Measurements from ENCODE around the gene ZMYND11. TPM values are rescaled to one million over a fixed set of nuclear protein-coding genes. Genes with fewer than 3 reads are reported as not detected.

ZMYND11 gene
- total RNA-seq, 1 donor from 2014 or later, result 41.6 TPM

DNA sequence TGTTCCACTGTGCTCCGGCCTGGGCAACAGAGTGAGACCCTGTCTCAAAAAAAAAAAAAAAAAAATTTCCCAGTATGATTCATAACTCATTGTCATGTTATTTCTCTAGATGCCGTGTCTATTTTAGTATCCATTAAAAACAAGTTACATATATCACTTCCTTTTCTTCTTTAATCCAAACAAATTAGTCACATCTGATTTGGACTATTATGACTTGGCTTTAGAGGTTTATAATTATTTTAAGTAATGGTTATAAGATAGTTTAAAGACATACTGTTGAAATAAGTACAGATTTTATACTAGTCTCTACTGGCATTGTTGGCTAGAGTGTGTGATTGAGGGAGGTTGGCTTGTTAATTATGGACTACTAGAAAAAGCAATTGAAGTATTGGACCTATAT lies 53.3 kb downstream of the ZMYND11 start:
- no peak for DNase-seq (ENCODE audit: low spot score)
- H3K27ac Mint-ChIP-seq (ENCODE audit: unreplicated experiment), result no peak overlapping the region
- H3K4me1 Mint-ChIP-seq (ENCODE audit: unreplicated experiment), result peaks cover under 1% of the 10 kb centered on the region
- TF ChIP-seq, protein P1, sequence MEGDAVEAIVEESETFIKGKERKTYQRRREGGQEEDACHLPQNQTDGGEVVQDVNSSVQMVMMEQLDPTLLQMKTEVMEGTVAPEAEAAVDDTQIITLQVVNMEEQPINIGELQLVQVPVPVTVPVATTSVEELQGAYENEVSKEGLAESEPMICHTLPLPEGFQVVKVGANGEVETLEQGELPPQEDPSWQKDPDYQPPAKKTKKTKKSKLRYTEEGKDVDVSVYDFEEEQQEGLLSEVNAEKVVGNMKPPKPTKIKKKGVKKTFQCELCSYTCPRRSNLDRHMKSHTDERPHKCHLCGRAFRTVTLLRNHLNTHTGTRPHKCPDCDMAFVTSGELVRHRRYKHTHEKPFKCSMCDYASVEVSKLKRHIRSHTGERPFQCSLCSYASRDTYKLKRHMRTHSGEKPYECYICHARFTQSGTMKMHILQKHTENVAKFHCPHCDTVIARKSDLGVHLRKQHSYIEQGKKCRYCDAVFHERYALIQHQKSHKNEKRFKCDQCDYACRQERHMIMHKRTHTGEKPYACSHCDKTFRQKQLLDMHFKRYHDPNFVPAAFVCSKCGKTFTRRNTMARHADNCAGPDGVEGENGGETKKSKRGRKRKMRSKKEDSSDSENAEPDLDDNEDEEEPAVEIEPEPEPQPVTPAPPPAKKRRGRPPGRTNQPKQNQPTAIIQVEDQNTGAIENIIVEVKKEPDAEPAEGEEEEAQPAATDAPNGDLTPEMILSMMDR (IDR thresholded peaks at IDR 0.05; ENCODE audit: unreplicated experiment), result no peak
- peaks cover 19% of the 10 kb centered on the region for H3K36me3 Mint-ChIP-seq (ENCODE audit: low read depth, unreplicated experiment)
- no peaks in the 10 kb centered on the region for H3K9me3 Mint-ChIP-seq (ENCODE audit: unreplicated experiment)
- H3K4me3 Mint-ChIP-seq (ENCODE audit: unreplicated experiment), result no peak overlapping the region
- no peaks in the 10 kb centered on the region for H3K27me3 Mint-ChIP-seq (ENCODE audit: unreplicated experiment)

DNA sequence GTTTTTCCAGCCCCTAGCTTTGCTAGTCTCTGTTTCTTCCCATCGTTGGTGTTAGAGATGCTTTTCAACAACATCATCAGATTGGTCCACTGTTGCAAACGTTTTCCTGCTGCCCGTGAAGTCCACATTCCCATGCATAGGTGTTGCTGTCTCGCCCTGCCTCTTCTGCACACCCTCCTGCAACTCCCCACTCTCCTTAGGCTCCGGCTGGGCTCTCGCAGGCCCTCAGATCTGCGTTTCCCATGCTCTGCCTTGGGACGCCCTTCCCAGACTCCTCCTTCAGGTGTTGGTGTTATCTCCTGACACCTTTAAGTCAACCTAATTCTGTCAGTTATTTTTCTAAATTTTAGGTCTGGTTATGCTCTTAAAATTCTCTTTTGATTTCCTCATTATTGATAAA lies 55.0 kb downstream of the ZMYND11 start:
- DNase-seq (ENCODE audit: low spot score), result no peak
- Mint-ChIP-seq H3K36me3 (ENCODE audit: low read depth, unreplicated experiment) (peaks cover 5% of the 10 kb centered on the region), H3K27me3 (ENCODE audit: unreplicated experiment) (no peaks in the 10 kb centered on the region), H3K4me1 (ENCODE audit: unreplicated experiment) (peaks cover 3% of the 10 kb centered on the region), H3K9me3 (ENCODE audit: unreplicated experiment) (no peaks in the 10 kb centered on the region), H3K4me3 (ENCODE audit: unreplicated experiment) (no peak overlapping the region), H3K27ac (ENCODE audit: unreplicated experiment) (no peak overlapping the region)
- TF ChIP-seq, protein P1 (IDR thresholded peaks at IDR 0.05; ENCODE audit: unreplicated experiment), result no peak

DNA sequence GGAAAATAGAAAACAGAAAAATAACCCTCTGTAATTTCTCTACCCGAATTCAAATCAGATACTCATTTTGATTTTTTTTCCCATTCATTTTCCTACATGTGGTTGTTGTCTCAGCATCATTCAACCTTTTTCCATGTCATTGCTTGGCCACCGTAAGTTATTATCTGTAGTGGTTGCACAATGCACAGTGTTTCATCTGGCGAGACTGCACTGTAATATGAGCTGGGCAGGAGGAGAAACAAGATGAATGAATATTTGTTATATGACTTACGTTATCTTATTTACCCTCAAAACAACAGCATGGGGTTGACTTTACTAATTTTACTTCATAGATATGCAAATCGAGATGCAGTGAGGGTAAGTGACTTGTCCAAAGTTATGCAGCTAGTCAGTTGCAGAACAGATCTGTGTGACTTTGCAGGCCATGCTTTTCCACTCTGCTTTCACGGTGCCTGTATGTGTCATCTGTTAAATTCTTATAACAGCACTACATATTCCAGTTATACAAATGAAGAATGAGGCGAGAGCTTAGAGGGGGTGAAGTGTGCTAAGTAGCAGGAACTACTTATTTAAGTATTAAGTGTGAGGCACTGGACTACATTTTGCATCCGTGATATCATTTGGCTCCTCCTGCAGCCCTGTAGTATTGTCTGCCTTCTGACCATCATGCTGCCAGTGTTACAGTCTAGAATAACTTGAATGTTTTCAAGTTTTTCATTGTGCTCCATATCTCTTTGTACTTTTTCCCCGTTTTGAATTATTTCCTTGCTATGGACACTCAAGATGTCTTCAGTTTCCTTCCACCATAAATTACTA lies 56.7 kb downstream of the ZMYND11 start:
- H3K27me3 Mint-ChIP-seq (ENCODE audit: unreplicated experiment), result no peaks in the 10 kb centered on the region
- DNase-seq (ENCODE audit: low spot score), result no peak
- H3K27ac Mint-ChIP-seq (ENCODE audit: unreplicated experiment), result no peak overlapping the region
- H3K4me1 Mint-ChIP-seq (ENCODE audit: unreplicated experiment), result peaks cover 3% of the 10 kb centered on the region
- H3K9me3 Mint-ChIP-seq (ENCODE audit: unreplicated experiment), result no peaks in the 10 kb centered on the region
- no peak overlapping the region for H3K4me3 Mint-ChIP-seq (ENCODE audit: unreplicated experiment)
- peaks cover 5% of the 10 kb centered on the region for H3K36me3 Mint-ChIP-seq (ENCODE audit: low read depth, unreplicated experiment)
- TF ChIP-seq, protein P1 (IDR thresholded peaks at IDR 0.05; ENCODE audit: unreplicated experiment), result no peak

DNA sequence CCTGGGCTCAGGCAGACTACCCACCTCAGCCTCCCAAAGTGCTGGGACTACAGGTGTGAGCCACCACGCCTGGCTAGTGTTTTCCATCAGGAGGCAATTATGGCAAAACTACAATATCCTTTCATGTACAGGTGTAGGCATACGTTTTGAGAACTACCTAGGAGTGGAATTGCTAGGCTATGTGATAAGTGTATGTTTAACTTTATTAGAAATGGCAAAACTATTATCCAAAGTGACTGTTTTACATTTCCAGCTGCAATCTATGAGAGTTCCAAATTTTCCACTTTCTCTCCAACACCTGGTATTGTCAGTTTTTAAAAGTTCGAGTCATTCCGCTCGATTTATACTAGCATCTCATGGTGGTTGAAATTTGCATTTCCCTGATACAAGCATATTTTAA lies 59.0 kb downstream of the ZMYND11 start:
- Mint-ChIP-seq H3K4me1 (ENCODE audit: unreplicated experiment) (peaks cover 3% of the 10 kb centered on the region), H3K4me3 (ENCODE audit: unreplicated experiment) (no peak overlapping the region), H3K27me3 (ENCODE audit: unreplicated experiment) (no peaks in the 10 kb centered on the region), H3K27ac (ENCODE audit: unreplicated experiment) (no peak overlapping the region), H3K36me3 (ENCODE audit: low read depth, unreplicated experiment) (peaks cover 5% of the 10 kb centered on the region), H3K9me3 (ENCODE audit: unreplicated experiment) (no peaks in the 10 kb centered on the region)
- TF ChIP-seq, protein P1 (IDR thresholded peaks at IDR 0.05; ENCODE audit: unreplicated experiment), result no peak
- no peak for DNase-seq (ENCODE audit: low spot score)

DNA sequence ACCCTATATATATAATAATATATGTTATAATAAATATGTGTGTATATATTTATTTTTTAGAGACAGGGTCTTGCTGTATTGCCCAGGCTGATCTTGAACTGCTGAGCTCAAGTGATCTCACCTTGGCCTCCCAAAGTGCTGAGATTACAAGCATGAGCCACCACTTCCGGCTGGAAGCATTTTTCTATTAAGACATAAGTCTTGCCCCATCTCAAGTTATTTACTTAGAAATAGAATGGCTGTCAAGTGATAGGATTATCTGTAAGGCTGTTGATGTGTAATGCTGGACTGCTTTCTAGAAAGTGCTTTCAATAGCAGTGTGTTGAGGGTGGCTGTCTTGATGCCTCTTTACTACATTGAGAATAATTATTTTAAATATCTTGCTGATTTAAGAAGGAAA lies 65.2 kb downstream of the ZMYND11 start:
- Mint-ChIP-seq H3K27me3 (ENCODE audit: unreplicated experiment) (peaks cover 1% of the 10 kb centered on the region), H3K36me3 (ENCODE audit: low read depth, unreplicated experiment) (no peaks in the 10 kb centered on the region), H3K4me1 (ENCODE audit: unreplicated experiment) (no peaks in the 10 kb centered on the region), H3K9me3 (ENCODE audit: unreplicated experiment) (no peaks in the 10 kb centered on the region), H3K4me3 (ENCODE audit: unreplicated experiment) (no peak overlapping the region), H3K27ac (ENCODE audit: unreplicated experiment) (no peak overlapping the region)
- TF ChIP-seq, protein P1 (IDR thresholded peaks at IDR 0.05; ENCODE audit: unreplicated experiment), result no peak
- DNase-seq (ENCODE audit: low spot score), result no peak

Measured in endothelial cell (in vitro differentiated cells).